ENCODE data around the gene RPS21. TPM values are rescaled to one million over a fixed set of nuclear protein-coding genes. Genes with fewer than 3 reads are reported as not detected.

Gene RPS21
- polyA plus RNA-seq, 4 donors: 692 to 1,041 (median 746) TPM

DNA sequence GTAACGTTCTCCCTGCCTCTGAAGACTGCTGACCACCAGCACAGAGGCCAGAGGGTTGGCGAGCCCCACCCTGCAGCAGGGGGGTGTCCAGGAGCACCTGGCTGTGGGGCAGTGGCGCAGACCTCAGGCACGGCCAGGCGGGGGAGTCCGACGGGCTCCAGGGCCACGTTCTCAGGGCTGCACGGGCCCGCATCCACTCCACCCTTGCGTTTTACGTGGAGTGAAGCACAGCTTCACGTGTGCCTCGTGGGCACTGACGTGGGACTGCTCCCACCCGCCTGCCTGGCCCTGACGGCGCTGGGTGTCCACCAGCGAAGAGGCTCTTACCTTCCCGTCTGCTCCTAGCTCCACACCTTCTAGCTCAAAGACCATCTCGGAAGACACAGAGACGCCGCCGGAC is 6.9 kb downstream of the RPS21 start:
- DNase-seq (ENCODE audit: low read depth in 4 of 4, low spot score in 3 of 4): no peak

DNA sequence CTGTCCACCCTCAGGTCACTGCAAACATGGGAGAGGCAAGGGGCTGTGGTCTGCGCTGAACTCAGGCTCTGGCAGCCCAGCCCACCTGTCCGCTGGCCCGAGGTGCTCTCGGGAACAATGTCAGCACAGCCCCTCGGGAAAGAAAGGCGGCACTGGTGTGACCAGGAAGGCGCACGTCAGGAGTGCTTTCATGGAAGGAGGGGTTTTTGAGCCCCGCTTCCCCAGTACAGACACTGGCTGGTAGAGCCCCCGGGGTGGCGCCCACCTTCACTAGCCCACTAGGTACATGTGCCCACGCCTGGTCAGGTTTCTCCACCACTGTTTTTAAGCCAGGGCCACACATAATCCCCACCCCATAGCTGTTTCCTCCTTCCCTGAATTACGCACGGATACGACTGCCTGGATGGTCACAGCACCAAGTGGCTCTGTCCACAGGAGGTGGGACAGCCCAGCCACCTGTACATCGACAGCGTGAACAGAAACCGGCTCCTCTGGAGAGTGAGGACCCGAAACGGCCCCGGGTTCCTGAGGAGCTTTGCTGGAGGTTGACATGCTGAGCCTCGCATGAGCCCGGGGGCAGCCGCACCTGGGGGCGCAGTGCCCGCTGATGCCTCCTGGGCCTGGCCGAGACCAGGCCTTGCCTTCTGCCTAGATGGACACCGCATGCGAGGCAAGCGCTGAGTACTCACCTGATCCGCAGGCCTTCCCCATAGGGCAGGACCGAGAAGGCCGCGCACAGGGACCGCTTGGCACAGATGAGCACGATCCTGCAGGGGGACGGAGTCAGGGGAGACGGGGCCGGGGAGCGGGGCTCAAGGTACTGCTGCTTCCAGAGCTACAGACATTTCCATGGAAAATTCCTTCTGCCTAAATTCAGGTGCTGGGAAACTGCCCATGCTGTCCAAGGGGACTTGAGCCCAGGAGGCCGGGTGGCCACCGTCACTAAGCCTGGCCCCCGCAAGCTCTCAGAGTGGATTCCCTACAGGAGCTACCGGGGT is 7.6 kb downstream of the RPS21 start:
- DNase-seq (ENCODE audit: low read depth in 4 of 4, low spot score in 3 of 4): no peak

DNA sequence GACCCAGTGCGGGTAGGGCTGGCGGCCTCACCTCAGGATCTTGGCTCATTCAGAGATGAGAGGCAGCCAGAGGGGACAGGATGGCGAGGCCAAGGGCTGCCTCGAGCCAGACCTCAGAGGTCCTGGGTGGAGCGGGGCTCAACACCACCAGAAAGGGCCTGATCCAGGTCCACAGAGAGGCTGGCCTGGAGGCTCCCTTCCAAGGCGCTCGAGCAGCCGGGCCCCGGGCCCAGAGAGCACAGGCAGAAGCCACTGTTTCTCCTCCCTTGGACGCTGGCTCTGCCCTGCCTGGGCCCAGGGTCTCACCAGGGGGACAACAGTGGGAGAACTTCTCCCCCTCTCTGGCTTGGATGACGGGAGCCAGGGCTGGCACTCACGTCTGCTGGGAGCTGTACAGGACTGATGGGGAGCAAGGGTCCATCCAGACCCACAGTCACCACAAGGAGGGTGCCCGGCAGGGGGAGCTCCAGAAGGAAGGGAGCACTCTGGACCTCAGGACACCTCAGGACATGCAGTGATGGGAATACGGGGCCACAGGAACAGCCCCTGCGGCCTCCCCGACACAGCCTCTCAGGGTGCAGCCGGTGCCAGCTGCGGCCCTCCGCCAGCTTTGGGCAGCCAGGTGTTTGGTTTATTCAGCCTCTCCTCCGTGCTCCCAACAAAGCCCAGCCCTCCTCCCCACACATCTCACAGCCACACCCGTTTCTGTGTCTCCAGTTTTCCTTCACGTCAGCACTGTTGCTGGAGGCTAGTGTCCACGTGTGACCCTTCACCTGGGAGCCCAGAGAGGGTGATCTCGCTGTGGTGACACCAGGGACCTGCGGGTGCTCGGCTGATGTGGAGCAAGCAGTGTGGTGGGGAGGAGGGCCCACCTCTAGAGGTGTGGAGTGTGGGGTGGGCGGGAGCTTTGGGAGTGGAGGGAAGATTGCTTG is 8.7 kb downstream of the RPS21 start:
- no peak for DNase-seq (ENCODE audit: low read depth in 4 of 4, low spot score in 3 of 4)

DNA sequence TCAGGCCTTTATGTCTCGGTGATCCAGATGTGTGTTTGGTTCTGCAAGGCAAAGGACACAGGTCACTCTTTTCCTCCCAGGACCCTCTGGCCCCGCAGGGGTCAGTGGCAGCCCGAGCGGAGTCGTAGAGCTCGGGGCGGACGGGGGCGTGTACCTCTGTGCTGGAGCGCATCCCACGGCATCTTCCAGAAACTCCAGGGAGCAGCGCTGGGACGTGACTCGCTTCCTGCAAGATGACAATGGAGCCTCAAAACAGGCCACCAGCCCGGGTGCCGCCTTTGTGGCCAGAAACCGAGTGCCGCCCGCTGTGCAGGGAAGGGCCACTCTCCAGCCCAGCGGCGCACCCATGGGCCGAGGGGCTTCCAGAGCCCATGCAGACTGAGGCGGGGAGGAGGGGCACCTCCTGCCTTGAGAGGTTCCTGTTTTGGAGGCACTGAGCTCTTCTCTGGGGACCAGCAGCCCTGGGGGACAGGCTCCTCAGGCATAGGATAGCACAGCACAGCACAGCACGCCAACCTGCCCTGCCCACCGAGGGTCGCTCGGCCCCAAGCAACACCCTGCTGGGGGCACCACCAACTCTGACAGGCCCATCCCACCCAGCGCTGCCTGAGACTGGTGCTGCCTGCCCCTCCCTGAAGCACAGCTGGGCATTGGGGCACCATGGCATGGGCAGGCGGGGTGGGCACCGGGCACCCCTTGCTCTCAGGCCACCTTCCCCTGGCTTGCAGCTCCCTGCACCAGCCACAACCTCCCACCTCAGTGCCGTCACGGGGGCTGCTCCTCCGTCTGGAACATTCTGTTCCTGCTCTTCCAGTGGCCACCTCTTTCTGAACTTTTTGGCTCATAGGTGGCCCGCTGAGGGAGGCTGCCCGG is 9.7 kb downstream of the RPS21 start:
- DNase-seq (ENCODE audit: low read depth in 4 of 4, low spot score in 3 of 4): no peak

DNA sequence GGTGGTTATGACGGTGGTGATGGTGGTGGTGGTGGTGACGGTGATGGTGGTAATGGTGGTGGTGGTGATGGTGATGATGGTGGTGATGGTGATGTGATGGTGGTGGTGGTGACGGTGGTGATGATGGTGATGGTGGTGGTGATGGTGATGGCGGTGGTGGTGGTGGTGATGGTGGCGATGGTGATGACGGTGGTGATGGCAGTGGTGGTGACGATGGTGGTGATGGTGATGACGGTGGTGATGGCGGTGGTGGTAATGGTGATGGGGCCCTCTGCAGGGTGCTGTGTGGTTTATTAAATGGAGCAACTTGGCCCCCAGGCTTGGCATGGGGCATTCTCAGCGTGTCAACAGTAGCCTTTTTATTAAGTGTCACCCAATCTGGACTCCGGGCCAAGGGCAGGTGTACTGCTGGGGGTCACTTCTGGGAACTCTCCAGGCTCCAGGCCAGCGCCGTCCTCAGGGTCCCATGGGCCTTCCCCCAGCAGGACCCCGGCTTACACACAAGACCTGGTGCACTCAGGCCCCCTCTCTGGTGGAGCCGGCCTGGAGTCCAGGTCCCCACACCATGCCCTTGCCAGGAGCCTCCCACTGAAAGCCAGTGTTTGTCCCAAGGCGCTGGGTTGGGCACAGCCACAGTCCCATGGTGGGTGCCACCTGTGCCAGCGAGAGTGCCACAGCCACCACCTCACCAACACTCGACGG is 11.4 kb downstream of the RPS21 start:
- DNase-seq (ENCODE audit: low read depth in 4 of 4, low spot score in 3 of 4): no peak

DNA sequence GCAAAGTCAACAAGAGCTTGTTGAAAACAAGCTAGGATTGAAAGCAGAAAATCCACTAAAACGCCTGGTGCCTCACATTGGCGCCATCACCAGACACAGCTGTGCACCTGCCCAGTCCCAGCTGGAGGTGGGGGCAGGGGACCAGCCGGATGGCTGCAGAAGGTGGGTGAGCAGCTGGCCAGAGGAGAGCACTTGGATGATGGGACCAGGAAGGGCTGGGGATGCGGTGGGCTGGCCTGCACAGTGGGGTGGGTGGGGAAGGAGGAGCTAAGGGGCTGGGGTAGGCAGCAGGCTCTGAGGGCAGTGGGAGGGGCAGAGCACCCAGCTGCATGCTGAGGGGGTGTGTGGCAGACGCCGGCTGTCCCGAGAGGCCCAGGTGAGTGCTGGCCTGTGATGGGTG is 13.1 kb downstream of the RPS21 start:
- DNase-seq (ENCODE audit: low read depth in 4 of 4, low spot score in 3 of 4): no peak

DNA sequence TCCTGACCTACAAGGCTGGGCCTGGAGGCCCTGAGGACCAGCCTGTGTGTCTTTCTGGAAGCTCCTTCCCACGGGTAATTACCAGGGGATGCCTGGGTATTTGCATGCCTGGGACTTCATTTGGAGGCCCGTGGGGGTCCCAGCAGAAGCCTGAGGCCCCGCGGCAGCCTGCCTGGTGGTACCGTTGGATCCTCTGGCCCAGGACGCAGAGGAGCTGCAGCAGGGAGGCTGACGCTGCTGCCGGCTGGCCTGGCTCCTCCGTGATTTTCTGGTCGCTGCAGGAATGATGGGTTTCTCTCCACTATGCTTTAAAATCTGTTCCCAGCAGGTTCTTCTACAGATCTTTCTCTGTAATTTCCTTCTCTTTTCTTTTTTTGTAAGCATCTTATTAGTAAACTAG is 13.6 kb downstream of the RPS21 start:
- DNase-seq (ENCODE audit: low read depth in 4 of 4, low spot score in 3 of 4): no peak

DNA sequence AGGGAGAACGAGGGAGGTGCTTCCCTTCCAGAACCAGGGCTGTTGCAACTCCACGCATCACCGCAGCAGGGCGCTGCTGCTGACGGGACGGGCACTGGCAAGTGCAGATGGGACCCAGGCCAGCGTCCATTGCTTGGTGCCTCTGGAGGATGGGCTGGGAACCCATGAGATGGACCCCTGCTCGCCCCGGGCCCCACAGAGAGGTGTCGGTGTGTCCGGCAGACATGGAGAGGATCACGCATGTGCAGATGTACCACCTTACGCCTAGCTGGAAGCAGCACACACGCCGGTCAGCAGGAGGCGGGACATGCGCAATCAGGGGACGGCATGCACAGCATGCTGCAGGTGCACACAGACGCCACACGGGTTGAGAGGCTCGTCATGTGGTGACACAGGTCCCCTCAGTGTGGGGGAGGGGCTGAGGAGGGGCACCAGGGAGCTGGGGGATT is 14.5 kb downstream of the RPS21 start:
- no peak for DNase-seq (ENCODE audit: low read depth in 4 of 4, low spot score in 3 of 4)

DNA sequence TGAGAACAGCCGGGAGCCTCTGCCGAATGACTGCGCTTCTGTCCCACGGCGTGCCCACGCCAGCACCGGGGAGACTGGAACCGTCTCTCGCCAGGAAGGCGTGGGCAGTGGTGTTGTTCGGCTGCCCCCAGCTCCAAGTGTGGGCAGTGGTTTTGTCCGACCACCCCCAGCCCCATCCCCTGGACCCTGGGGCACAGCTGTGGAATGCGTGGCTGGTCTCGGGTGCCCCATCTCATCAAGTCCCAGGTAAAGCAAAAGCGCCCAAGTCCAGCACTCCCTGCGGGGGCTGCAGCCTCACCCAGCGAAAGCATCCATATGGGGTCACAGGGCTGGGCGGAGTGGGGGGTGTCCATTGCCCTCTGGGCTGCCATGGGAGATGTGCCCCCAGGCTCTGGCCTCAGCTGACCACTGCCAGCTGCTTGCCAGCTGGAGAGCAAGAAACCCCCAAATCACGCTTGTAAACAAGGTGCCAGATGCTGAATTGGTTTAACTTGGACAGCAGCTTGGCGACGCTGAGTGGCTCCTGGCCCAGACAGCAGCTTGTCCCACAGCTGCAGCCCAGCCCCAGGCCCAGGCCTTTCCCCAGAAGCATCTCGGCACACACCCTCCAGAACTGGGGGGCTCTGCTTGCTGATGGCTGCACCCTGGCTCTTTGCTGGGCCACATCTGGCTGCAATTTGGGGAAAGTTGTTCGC is 15.7 kb downstream of the RPS21 start:
- DNase-seq (ENCODE audit: low read depth in 4 of 4, low spot score in 3 of 4): no peak

DNA sequence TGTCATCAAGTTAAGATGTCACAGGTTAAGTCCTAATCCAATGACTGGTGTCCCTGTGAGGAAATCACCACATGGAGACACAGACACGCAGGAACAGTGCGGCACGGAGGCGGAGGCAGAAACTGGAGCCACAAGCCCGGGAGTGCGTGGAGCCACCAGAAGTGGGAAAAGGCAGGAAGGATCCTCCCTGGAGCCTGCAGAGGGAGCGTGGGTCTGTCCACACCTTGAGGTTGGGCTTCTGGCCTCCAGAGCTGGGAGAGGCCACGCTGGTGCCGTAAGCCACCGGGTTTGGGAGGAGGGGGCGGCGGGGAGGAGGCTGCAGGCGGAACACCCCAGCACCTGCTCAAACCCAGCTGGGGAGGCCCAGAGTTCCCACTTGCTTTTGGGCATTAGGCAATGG is 16.4 kb downstream of the RPS21 start:
- DNase-seq (ENCODE audit: low read depth in 4 of 4, low spot score in 3 of 4): no peak

DNA sequence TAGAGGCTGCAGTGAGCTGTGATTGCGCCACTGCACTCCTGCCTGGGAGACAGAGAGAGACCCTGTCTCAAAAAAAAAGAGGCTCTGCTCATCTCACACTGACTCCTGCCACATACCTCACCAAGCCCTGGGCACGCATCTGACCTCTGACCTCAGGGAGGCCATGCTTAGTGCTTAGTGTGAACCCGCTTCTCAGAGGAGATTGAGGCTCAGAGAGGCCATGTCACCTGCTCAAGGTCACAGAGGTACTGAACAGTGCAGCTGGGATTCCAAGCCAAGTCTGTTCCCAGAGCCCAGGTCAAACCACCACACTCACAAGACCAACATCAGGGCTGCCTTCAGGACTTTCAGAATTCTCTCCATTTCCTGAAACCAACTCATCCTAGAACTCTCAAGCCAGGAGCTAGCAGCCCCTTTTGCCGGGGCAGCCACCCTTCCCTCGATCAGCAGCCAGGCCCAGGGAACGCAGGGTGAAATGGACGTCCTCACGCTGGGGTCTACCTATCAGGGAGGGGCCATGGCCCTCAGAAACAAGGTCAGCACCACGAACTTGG is 17.3 kb downstream of the RPS21 start:
- DNase-seq (ENCODE audit: low read depth in 4 of 4, low spot score in 3 of 4): no peak

DNA sequence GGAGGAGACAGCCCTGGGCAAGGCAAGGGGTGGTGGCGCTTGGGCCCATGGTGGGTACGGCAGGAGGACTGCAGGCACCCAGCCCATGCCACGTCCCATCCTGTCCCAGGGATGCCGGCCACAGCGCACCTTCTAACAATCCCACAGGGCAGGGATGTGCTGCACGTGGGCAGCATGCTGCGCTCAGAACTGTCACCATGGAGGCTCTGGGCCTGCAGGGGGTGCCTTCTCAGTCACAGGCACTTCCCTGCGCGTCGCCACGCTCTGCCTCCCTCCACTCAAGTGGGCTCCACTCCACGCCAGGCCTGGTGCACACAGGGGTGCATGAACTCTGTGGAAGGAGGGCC is 17.8 kb downstream of the RPS21 start:
- DNase-seq (ENCODE audit: low read depth in 4 of 4, low spot score in 3 of 4): no peak

DNA sequence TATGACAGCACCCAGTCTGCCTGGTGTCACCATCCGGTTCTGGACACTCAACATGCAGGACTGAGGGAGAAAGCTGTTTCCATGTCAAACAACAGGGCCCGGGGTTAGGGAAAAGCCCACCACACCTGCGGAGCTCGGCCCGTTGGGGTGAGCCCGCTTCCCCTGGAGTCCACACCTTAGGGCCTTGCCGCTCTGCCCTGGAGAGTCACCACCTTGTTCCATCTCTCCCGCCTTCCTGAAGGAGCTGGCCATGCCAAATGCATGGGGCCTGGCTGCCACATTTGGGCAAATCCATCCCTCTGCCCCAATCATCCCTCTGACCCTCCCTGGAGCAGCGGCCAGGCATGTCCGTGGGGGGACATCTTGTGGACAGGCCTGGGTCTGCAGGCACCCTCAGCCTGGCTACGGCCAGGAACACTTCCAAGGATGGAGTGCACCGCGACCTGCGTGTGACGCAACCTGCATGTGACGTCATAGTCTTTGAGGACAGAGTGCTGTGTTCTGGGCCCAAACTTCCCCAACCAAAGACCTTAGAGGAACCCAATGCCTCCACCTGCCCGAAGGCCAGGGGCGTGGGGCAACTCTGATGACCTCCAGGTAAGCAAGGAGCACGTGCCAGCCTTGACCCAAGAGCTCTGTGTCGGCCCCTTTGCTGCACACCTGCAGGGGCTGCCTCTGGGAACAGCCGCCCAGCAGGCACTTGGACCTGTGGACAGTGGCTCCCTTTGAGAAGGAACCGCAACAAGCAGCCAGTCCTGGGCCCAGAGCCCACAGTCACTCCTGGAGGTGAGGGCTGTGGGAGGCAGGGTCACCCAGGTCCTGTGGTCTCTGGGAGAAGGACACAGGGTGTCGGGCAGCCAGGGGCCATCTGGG is 18.4 kb downstream of the RPS21 start:
- DNase-seq (ENCODE audit: low read depth in 4 of 4, low spot score in 3 of 4): no peak

DNA sequence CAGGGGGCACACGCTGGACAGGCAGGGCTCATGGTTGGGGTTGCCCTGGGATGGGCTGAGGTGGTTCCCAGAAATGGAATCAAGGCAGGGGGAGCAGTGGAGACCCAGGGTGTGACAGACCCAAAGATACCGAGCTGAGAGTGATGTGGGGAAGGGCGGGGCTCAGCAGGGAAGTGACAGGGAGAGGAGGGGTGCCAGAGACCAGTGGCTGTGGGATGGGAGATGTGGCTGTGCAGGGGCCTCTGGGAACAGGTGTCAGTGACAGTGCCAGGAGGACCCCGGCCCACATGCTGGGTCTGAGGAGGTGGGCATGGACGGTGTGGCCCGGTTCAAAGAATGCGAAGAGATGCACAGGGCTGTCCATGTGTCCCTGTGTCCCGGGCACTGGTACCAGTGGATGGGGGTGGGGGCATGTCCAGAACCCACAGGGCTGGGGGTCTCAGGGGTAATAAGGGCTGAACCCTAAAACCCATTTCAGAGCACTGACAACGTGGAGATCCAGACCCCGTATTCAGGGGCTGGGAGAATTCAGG is 19.1 kb downstream of the RPS21 start:
- DNase-seq (ENCODE audit: low read depth in 4 of 4, low spot score in 3 of 4): no peak

DNA sequence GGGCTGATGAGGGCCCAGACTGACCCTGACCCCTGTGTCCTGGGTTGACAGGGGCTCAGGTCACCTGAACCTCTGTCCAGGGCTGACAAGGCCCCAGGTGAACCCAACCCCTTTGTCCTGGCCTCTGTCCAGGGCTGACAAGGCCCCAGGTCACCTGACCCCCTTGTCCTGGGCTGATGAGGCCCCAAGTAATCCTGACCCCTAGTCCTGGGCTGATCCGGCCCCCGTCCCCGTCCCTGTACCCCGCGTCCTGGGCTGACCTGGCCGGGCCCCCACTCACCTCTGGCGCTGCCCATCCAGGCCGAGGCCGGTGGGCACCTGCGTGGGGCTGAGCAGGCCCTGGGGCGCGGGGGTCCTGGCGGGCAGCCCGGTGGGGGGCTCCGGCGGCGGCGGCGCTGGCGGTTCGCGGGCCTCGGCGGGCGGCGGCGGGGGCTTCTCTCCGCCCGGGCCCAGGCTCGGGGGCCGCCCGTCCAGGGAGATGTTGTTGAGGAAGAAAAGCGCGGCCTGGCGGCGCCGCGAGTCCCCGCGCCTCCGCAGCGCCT is 19.8 kb downstream of the RPS21 start:
- DNase-seq (ENCODE audit: low read depth in 4 of 4, low spot score in 3 of 4): no peak

DNA sequence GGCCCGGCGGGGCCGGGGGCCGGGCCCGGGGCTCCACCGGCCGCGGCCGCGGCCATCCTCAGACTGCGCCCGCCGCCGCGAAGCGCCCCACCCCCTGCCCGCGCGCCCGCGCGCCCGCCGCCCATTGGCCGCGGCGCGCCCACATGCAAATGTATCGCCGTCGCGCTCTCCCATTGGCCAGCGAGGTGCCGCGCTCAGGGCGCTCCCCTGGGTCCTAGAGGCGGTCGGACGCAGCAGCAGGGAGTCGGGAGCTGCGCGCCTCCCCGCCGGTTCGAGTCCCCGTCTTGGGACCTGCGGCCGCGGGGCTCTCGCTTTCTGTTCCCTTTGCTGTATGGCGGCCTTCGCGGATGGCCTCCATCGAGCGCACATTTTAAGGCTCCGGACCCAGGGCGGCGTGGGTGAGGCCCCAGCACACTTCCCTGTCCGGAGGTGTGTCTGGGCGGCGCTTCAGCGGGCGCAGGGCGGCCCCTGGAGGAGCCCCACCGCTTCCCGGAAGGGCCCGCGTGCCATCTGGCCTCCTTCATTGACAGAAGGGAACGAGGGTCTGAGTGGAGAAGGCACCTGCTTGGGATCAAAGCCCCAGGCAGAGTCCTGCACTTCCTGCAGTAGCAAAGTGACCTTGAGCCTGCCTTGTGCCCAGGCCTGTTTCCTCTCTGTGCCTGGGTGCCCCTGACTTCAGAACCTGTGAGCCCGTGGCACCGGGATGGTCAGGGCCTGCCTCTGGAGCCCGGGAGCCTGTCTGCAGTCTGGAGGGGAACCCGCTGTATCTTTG is 20.5 kb downstream of the RPS21 start, which contains the start of gene CABLES2:
Gene CABLES2, minus strand, starts transcription at position 65 of the 772 bp plus-strand sequence. Its CDS starts 9 bp downstream, at position 56.
- peak; percentile 81 to 87 (median 84) for DNase-seq (ENCODE audit: low read depth in 4 of 4, low spot score in 3 of 4)
